Calu3 (cell line): ENCODE results near the gene SLC25A19. TPM values are rescaled to one million over a fixed set of nuclear protein-coding genes. Genes with fewer than 3 reads are reported as not detected.
A peak's percentile ranks its signal among the peaks of the same experiment; 100 is the strongest.
"Not testable (repeated sequence)": the region's sequence is repeated elsewhere in the genome, so short reads cannot be mapped to it uniquely, and the experiment has no call there.

Experiments
- BruUV-seq: library from RNA; stranded (reverse); fragments of 400-500 nt; replicated peaks from 2 replicates; lab custom pipeline; 2021; lab: Mats Ljungman, UMichigan
- CTCF ChIA-PET: fragments of 300-600 bp; sonication (Branson Sonifier 250); formaldehyde crosslinking; loops from one replicate; lab custom pipeline; 2022; ENCODE audit warnings: antibody characterized with exemption; lab: Charles Lee
- DNase-seq: peaks from one replicate; pipeline ENCODE4 v3.0.0; 2022
- H3K27ac Mint-ChIP-seq: one replicate; pipeline ENCODE4 v1.8.0; 2022; ENCODE audit warnings: mixed read lengths; ENCODE audit not compliant: unreplicated experiment
- H3K27me3 Mint-ChIP-seq: one replicate; pipeline ENCODE4 v1.8.0; 2022; ENCODE audit warnings: mixed read lengths; ENCODE audit not compliant: unreplicated experiment
- H3K36me3 Mint-ChIP-seq: one replicate; pipeline ENCODE4 v1.8.0; 2022; ENCODE audit warnings: mild to moderate bottlenecking, moderate library complexity, mixed read lengths; ENCODE audit not compliant: insufficient read depth, unreplicated experiment
- H3K4me1 Mint-ChIP-seq: one replicate; pipeline ENCODE4 v1.8.0; 2022; ENCODE audit warnings: mild to moderate bottlenecking, low read depth, mixed read lengths; ENCODE audit not compliant: unreplicated experiment
- H3K4me3 Mint-ChIP-seq: one replicate; pipeline ENCODE4 v1.8.0; 2022; ENCODE audit warnings: mild to moderate bottlenecking, low read depth, moderate library complexity, mixed read lengths; ENCODE audit not compliant: unreplicated experiment
- H3K9me3 Mint-ChIP-seq: one replicate; pipeline ENCODE4 v1.8.0; 2022; ENCODE audit warnings: low read depth, mixed read lengths; ENCODE audit not compliant: unreplicated experiment
- CTCF ChIP-seq: fragments of 200-600 bp; IDR thresholded peaks from one replicate; pipeline ENCODE4 v1.8.0; 2022; ENCODE audit warnings: antibody characterized with exemption; ENCODE audit not compliant: unreplicated experiment
- intact Hi-C: fragments of 100-400 bp; cut with micrococcal nuclease; formaldehyde crosslinking; loops from one replicate; pipeline ENCODE4 v1.10.0; 2022; ENCODE audit not compliant: unreplicated experiment
- total RNA-seq: library from RNA; stranded (reverse); gene quantifications from 2 replicates; pipeline ENCODE4 v1.2.3, GENCODE V29; 2022

The SLC25A19 gene
- total RNA-seq, 1 experiment from 2014 or later, result 26.7 TPM

- Mint-ChIP-seq H3K4me1 (peaks cover 32% of the 10 kb centered on the region), H3K36me3 (peaks cover 51% of the 10 kb centered on the region), H3K27ac (peak within 1 kb of the TSS; percentile 100), H3K4me3 (peak within 1 kb of the TSS; percentile 99), H3K27me3 (no peaks in the 10 kb centered on the region), H3K9me3 (no peaks in the 10 kb centered on the region)
- TF ChIP-seq CTCF, result no peak
- DNase-seq, result peak; percentile 96
- no TSS peak for BruUV-seq
- CTCF ChIA-PET, result interaction anchor here (0.5 to 2.6 kb wide), 7 partner anchors 9 to 1560 kb away, joined by 3 to 28 read pairs (median 4); partner anchors contain the start of gene MIF4GD
- intact Hi-C loops, result no loop called here
These were observed 27.7 kb downstream of the SLC25A19 start, which contains the start of the genes GGA3 and MRPS7 for GRCh38 chr17:75261336-75262111. GGA3 (minus strand) TSS chr17:75261606; CDS start chr17:75261587, 19 bp downstream. MRPS7 (plus strand) TSS chr17:75261879; CDS start chr17:75261901, 22 bp downstream.

- Mint-ChIP-seq H3K27me3 (no peaks in the 10 kb centered on the region), H3K9me3 (no peaks in the 10 kb centered on the region), H3K27ac (peak overlapping the region; percentile 100), H3K36me3 (peaks cover 46% of the 10 kb centered on the region), H3K4me1 (peaks cover 39% of the 10 kb centered on the region), H3K4me3 (peak overlapping the region; percentile 99)
- TF ChIP-seq CTCF, result no peak
- no peak for DNase-seq
- BruUV-seq, result TSS peak; percentile 68
- CTCF ChIA-PET, result interaction anchor here (0.5 to 2.6 kb wide), 6 partner anchors 10 to 1561 kb away, joined by 3 to 28 read pairs (median 8); partner anchors contain the start of gene MIF4GD
- intact Hi-C loops, result no loop called here
These were observed 28.4 kb downstream of the SLC25A19 start for GRCh38 chr17:75260641-75261335.

GRCh38 chr17:75257228-75257627 lies 32.0 kb downstream of the SLC25A19 start:
- H3K36me3 Mint-ChIP-seq, result peaks cover 18% of the 10 kb centered on the region
- intact Hi-C loops, H3K27ac Mint-ChIP-seq: not testable (repeated sequence)

GRCh38 chr17:75255954-75256698 lies 33.1 kb downstream of the SLC25A19 start:
- H3K9me3 Mint-ChIP-seq, H3K27ac Mint-ChIP-seq, H3K36me3 Mint-ChIP-seq, H3K4me3 Mint-ChIP-seq, intact Hi-C loops, H3K27me3 Mint-ChIP-seq, DNase-seq, BruUV-seq, CTCF ChIA-PET: not testable (repeated sequence)
- peaks cover 61% of the 10 kb centered on the region for H3K4me1 Mint-ChIP-seq

More at GRCh38 chr17:75257228-75257627, 32.0 kb downstream of the SLC25A19 start:
- H3K9me3 Mint-ChIP-seq, CTCF ChIA-PET, DNase-seq, BruUV-seq, H3K4me3 Mint-ChIP-seq, H3K27me3 Mint-ChIP-seq: not testable (repeated sequence)
- peaks cover 61% of the 10 kb centered on the region for H3K4me1 Mint-ChIP-seq
